Limb (tissue), 2 donors: ENCODE measurements around the gene CAMK2D.
A peak's percentile ranks its signal among the peaks of the same experiment; 100 is the strongest.

Experiments
- DNase-seq, 2 donors: peaks; one replicate each; pipeline ENCODE4 v3.0.0-alpha.2; 2016; ENCODE audit errors: extremely low spot score in 2 of 2

CAMK2D gene

GRCh38 chr4:113607998-113608397, 153.5 kb downstream of the CAMK2D start:
- DNase-seq, result no peak

GRCh38 chr4:113607147-113607720, 154.3 kb downstream of the CAMK2D start:
- DNase-seq, result no peak

- no peak for DNase-seq
Observed at GRCh38 chr4:113604955-113605354, 156.6 kb downstream of the CAMK2D start.

- no peak for DNase-seq
Observed at GRCh38 chr4:113603911-113604310, 157.6 kb downstream of the CAMK2D start.

- no peak for DNase-seq
Observed at GRCh38 chr4:113602646-113603228, 158.8 kb downstream of the CAMK2D start.

- no peak for DNase-seq
Observed at GRCh38 chr4:113601636-113602035, 159.9 kb downstream of the CAMK2D start.

GRCh38 chr4:113596396-113596795, 165.1 kb downstream of the CAMK2D start:
- no peak for DNase-seq

- no peak for DNase-seq
Observed at GRCh38 chr4:113594231-113594556, 167.3 kb downstream of the CAMK2D start.

- no peak for DNase-seq
Observed at GRCh38 chr4:113593400-113594230, 167.9 kb downstream of the CAMK2D start.

- DNase-seq, result no peak
Observed at GRCh38 chr4:113591982-113592381, 169.6 kb downstream of the CAMK2D start.

- DNase-seq, result no peak
Observed at GRCh38 chr4:113588895-113589668, 172.5 kb downstream of the CAMK2D start.

- no peak for DNase-seq
Observed at GRCh38 chr4:113587640-113588275, 173.8 kb downstream of the CAMK2D start.

- DNase-seq, result no peak
Observed at GRCh38 chr4:113587156-113587555, 174.4 kb downstream of the CAMK2D start.

GRCh38 chr4:113586072-113586471, 175.5 kb downstream of the CAMK2D start:
- no peak for DNase-seq

GRCh38 chr4:113584407-113585150, 177.0 kb downstream of the CAMK2D start:
- no peak for DNase-seq

GRCh38 chr4:113582737-113583136, 178.8 kb downstream of the CAMK2D start:
- DNase-seq, result no peak

GRCh38 chr4:113579360-113579759, 182.2 kb downstream of the CAMK2D start:
- DNase-seq, result no peak

GRCh38 chr4:113576947-113577678, 184.4 kb downstream of the CAMK2D start:
- DNase-seq, result no peak

- no peak for DNase-seq
Observed at GRCh38 chr4:113575401-113575800, 186.1 kb downstream of the CAMK2D start.

- peak in 1 of 2 donors; percentile 83 for DNase-seq
Observed at GRCh38 chr4:113574636-113575103, 186.9 kb downstream of the CAMK2D start.
